Activated naive CD4-positive, alpha-beta T cell treated with anti-CD3 and anti-CD28 coated beads, Interleukin-2, amount 50 U/mL, for 16 hours (primary cell): ENCODE data around the gene HNRNPF.
"Not testable (repeated sequence)": the region's sequence is repeated elsewhere in the genome, so short reads cannot be mapped to it uniquely, and the experiment has no call there.

Source experiments
- DNase-seq: peaks from one replicate; pipeline ENCODE4 v3.0.0-alpha.2; 2020

HNRNPF gene

GRCh38 chr10:43408710-43409384, at the start of gene HNRNPF:
HNRNPF (minus strand) TSS chr10:43409186; CDS start chr10:43387884, 21,302 bp downstream.
- DNase-seq: peak; percentile 95

GRCh38 chr10:43458227-43458626, 49.2 kb upstream of the HNRNPF start:
- DNase-seq: no peak

GRCh38 chr10:43456561-43456960, 47.6 kb upstream of the HNRNPF start:
- DNase-seq: not testable (repeated sequence)

- DNase-seq: not testable (repeated sequence)
Measured at GRCh38 chr10:43454025-43454424, 45.0 kb upstream of the HNRNPF start.

- DNase-seq: no peak
Measured at GRCh38 chr10:43453266-43453831, 44.4 kb upstream of the HNRNPF start.

- no peak for DNase-seq
Measured at GRCh38 chr10:43452356-43452914, 43.4 kb upstream of the HNRNPF start.

GRCh38 chr10:43448742-43449141, 39.8 kb upstream of the HNRNPF start:
- DNase-seq: no peak

- not testable (repeated sequence) for DNase-seq
Measured at GRCh38 chr10:43446219-43447017, 37.4 kb upstream of the HNRNPF start.

- DNase-seq: no peak
Measured at GRCh38 chr10:43444897-43445466, 36.0 kb upstream of the HNRNPF start.

- no peak for DNase-seq
Measured at GRCh38 chr10:43444323-43444722, 35.3 kb upstream of the HNRNPF start.

GRCh38 chr10:43440463-43441134, 31.6 kb upstream of the HNRNPF start:
- no peak for DNase-seq

- no peak for DNase-seq
Measured at GRCh38 chr10:43437141-43437870, 28.3 kb upstream of the HNRNPF start.

- DNase-seq: peak; percentile 83
Measured at GRCh38 chr10:43436291-43437140, 27.5 kb upstream of the HNRNPF start, which contains the start of gene ZNF487. ZNF487 (plus strand) TSS chr10:43437111; CDS start chr10:43475814, 38,703 bp downstream.

GRCh38 chr10:43430926-43431663, 22.1 kb upstream of the HNRNPF start:
- DNase-seq: no peak

GRCh38 chr10:43427166-43427825, 18.3 kb upstream of the HNRNPF start:
- DNase-seq: peak; percentile 64

GRCh38 chr10:43426476-43426875, 17.5 kb upstream of the HNRNPF start:
- not testable (repeated sequence) for DNase-seq

GRCh38 chr10:43424416-43424815, 15.4 kb upstream of the HNRNPF start:
- DNase-seq: no peak

- DNase-seq: not testable (repeated sequence)
Measured at GRCh38 chr10:43421944-43422343, 13.0 kb upstream of the HNRNPF start.

GRCh38 chr10:43421519-43421918, 12.5 kb upstream of the HNRNPF start:
- DNase-seq: no peak

- no peak for DNase-seq
Measured at GRCh38 chr10:43421201-43421507, 12.2 kb upstream of the HNRNPF start.
